Neural cell (in vitro differentiated cells): ENCODE results near the gene CDH20. TPM values are rescaled to one million over a fixed set of nuclear protein-coding genes. Genes with fewer than 3 reads are reported as not detected.

Experiments used
- H2AFZ ChIP-seq: fragments of 200-600, 300-800 bp; sonication (generic), shearing (Covaris generic); 2 replicates; pipeline ENCODE4 v1.6.0; 2014; ENCODE audit warnings: low read depth, mild to moderate bottlenecking, antibody characterized with exemption, low read length, moderate library complexity
- H3F3A ChIP-seq: fragments of 200-600 bp; shearing (Covaris generic); 2 replicates; pipeline ENCODE4 v1.6.1; 2016; ENCODE audit warnings: mild to moderate bottlenecking, moderate library complexity, mixed read lengths, antibody characterized with exemption, low read length; ENCODE audit not compliant: insufficient read depth, poor library complexity, severe bottlenecking
- H3K27ac ChIP-seq: fragments of 200-600, 300-800 bp; sonication (generic), shearing (Covaris generic); 2 replicates; pipeline ENCODE4 v1.5.1; 2014; ENCODE audit warnings: mild to moderate bottlenecking, low read length, moderate library complexity
- H3K27me3 ChIP-seq: fragments of 300-800, 200-600 bp; sonication (generic), shearing (Covaris generic); 2 replicates; pipeline ENCODE4 v1.6.0; 2014; ENCODE audit warnings: mild to moderate bottlenecking, low read depth, low read length, moderate library complexity; ENCODE audit not compliant: insufficient read depth
- H3K36me3 ChIP-seq: fragments of 300-800, 200-600 bp; sonication (generic), shearing (Covaris generic); 2 replicates; pipeline ENCODE4 v1.5.1; 2014; ENCODE audit warnings: mild to moderate bottlenecking, antibody characterized with exemption, low read length, moderate library complexity; ENCODE audit not compliant: insufficient read depth
- H3K4me2 ChIP-seq: fragments of 300-800, 200-600 bp; sonication (generic), shearing (Covaris generic); 2 replicates; pipeline ENCODE4 v1.6.0; 2014; ENCODE audit warnings: mild to moderate bottlenecking, low read length
- H3K4me3 ChIP-seq: fragments of 300-800, 200-600 bp; sonication (generic), shearing (Covaris generic); 2 replicates; pipeline ENCODE4 v1.5.1; 2014; ENCODE audit warnings: mild to moderate bottlenecking, low read length, moderate library complexity
- H3K79me2 ChIP-seq: fragments of 200-600 bp; shearing (Covaris generic); replicated peaks from 2 replicates; pipeline ENCODE4 v1.6.0; 2014; ENCODE audit warnings: mild to moderate bottlenecking, low read length, moderate library complexity; ENCODE audit not compliant: insufficient read depth
- H3K9ac ChIP-seq: fragments of 300-800, 200-600 bp; sonication (generic), shearing (Covaris generic); 2 replicates; pipeline ENCODE4 v1.6.1; 2016; ENCODE audit warnings: mild to moderate bottlenecking, low read length, mixed read lengths
- H3K9me2 ChIP-seq: fragments of 200-600 bp; shearing (Covaris generic); 2 replicates; pipeline ENCODE4 v1.6.1; 2016; ENCODE audit warnings: mild to moderate bottlenecking, low read length, mixed read lengths; ENCODE audit not compliant: insufficient read depth
- H3K9me3 ChIP-seq: fragments of 200-600, 300-800 bp; sonication (generic), shearing (Covaris generic); 2 replicates; pipeline ENCODE4 v1.6.1; 2016; ENCODE audit warnings: mild to moderate bottlenecking, mixed run types, low read length, moderate library complexity, mixed read lengths
- H4K20me1 ChIP-seq: fragments of 200-600 bp; shearing (Covaris generic); 2 replicates; pipeline ENCODE4 v1.6.1; 2016; ENCODE audit warnings: mild to moderate bottlenecking, mixed run types; ENCODE audit not compliant: insufficient read depth
- EP300 ChIP-seq: fragments of 450-650 bp; conservative IDR thresholded peaks from 2 replicates; pipeline ENCODE4 v1.6.1; 2014; ENCODE audit warnings: antibody characterized with exemption, mild to moderate bottlenecking, moderate library complexity; ENCODE audit not compliant: poor library complexity, severe bottlenecking
- EZH2 ChIP-seq: fragments of 200-600, 300-800 bp; shearing (Covaris generic), sonication (generic); IDR thresholded peaks from 2 replicates; pipeline ENCODE4 v1.6.1; 2014; ENCODE audit warnings: antibody characterized with exemption, low read length, borderline replicate concordance, mild to moderate bottlenecking; ENCODE audit not compliant: insufficient read depth, poor library complexity, severe bottlenecking
- MXI1 ChIP-seq: fragments of 450-650 bp; conservative IDR thresholded peaks from 2 replicates; pipeline ENCODE4 v1.6.1; 2014; ENCODE audit warnings: antibody characterized with exemption, mild to moderate bottlenecking; ENCODE audit not compliant: poor library complexity, severe bottlenecking
- POLR2AphosphoS5 ChIP-seq: IDR thresholded peaks from 2 replicates; pipeline ENCODE4 v1.6.1; 2012
- RAD21 ChIP-seq: fragments of 450-650 bp; conservative IDR thresholded peaks from 2 replicates; pipeline ENCODE4 v1.6.1; 2014; ENCODE audit warnings: antibody characterized with exemption, mild to moderate bottlenecking, moderate library complexity
- SMC3 ChIP-seq: fragments of 450-650 bp; conservative IDR thresholded peaks from 2 replicates; pipeline ENCODE4 v1.6.1; 2014; ENCODE audit warnings: antibody characterized with exemption, mild to moderate bottlenecking, moderate library complexity; ENCODE audit not compliant: poor library complexity
- TAF1 ChIP-seq: IDR thresholded peaks from 2 replicates; pipeline ENCODE4 v1.6.1; 2012; ENCODE audit warnings: low read depth
- polyA plus RNA-seq: library from polyadenylated mRNA; depleted of rRNA; stranded (reverse); fragments of >200 nt; gene quantifications from 2 replicates; pipeline ENCODE4 v1.2.3, GENCODE V29; 2014
- TF ChIP-seq, protein P1 (sequence below): IDR thresholded peaks from 2 replicates; pipeline ENCODE4 v1.6.1; 2012; ENCODE audit warnings: borderline replicate concordance
- TF ChIP-seq, protein P2 (sequence below): fragments of 450-650 bp; IDR thresholded peaks from 2 replicates; pipeline ENCODE4 v1.5.1; 2014; ENCODE audit warnings: antibody characterized with exemption, mild to moderate bottlenecking, moderate library complexity; ENCODE audit not compliant: poor library complexity, severe bottlenecking

CDH20 gene
- polyA plus RNA-seq, 1 donor from 2014 or later = 1.7 TPM

- TF ChIP-seq RAD21 = peak; percentile 96
Measured at GRCh38 chr18:61502472-61502871, 169.2 kb downstream of the CDH20 start (continued).

- H3K79me2 ChIP-seq = no peaks in the 10 kb centered on the region
- H3K4me3 ChIP-seq = no peak overlapping the region
- no peaks in the 10 kb centered on the region for H3K9me2 ChIP-seq
- H4K20me1 ChIP-seq = no peaks in the 10 kb centered on the region
- H3K27me3 ChIP-seq = no peaks in the 10 kb centered on the region
- no peak overlapping the region for H3K4me2 ChIP-seq
- H3K36me3 ChIP-seq = no peaks in the 10 kb centered on the region
- no peaks in the 10 kb centered on the region for H3F3A ChIP-seq
- no peak overlapping the region for H3K9ac ChIP-seq
- H3K9me3 ChIP-seq = no peaks in the 10 kb centered on the region
- no peak overlapping the region for H3K27ac ChIP-seq
- no peak for TF ChIP-seq POLR2AphosphoS5
- no peak for TF ChIP-seq EZH2
- TF ChIP-seq, protein P1, sequence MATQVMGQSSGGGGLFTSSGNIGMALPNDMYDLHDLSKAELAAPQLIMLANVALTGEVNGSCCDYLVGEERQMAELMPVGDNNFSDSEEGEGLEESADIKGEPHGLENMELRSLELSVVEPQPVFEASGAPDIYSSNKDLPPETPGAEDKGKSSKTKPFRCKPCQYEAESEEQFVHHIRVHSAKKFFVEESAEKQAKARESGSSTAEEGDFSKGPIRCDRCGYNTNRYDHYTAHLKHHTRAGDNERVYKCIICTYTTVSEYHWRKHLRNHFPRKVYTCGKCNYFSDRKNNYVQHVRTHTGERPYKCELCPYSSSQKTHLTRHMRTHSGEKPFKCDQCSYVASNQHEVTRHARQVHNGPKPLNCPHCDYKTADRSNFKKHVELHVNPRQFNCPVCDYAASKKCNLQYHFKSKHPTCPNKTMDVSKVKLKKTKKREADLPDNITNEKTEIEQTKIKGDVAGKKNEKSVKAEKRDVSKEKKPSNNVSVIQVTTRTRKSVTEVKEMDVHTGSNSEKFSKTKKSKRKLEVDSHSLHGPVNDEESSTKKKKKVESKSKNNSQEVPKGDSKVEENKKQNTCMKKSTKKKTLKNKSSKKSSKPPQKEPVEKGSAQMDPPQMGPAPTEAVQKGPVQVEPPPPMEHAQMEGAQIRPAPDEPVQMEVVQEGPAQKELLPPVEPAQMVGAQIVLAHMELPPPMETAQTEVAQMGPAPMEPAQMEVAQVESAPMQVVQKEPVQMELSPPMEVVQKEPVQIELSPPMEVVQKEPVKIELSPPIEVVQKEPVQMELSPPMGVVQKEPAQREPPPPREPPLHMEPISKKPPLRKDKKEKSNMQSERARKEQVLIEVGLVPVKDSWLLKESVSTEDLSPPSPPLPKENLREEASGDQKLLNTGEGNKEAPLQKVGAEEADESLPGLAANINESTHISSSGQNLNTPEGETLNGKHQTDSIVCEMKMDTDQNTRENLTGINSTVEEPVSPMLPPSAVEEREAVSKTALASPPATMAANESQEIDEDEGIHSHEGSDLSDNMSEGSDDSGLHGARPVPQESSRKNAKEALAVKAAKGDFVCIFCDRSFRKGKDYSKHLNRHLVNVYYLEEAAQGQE = no peak
- TF ChIP-seq SMC3 = no peak
- TF ChIP-seq, protein P2, sequence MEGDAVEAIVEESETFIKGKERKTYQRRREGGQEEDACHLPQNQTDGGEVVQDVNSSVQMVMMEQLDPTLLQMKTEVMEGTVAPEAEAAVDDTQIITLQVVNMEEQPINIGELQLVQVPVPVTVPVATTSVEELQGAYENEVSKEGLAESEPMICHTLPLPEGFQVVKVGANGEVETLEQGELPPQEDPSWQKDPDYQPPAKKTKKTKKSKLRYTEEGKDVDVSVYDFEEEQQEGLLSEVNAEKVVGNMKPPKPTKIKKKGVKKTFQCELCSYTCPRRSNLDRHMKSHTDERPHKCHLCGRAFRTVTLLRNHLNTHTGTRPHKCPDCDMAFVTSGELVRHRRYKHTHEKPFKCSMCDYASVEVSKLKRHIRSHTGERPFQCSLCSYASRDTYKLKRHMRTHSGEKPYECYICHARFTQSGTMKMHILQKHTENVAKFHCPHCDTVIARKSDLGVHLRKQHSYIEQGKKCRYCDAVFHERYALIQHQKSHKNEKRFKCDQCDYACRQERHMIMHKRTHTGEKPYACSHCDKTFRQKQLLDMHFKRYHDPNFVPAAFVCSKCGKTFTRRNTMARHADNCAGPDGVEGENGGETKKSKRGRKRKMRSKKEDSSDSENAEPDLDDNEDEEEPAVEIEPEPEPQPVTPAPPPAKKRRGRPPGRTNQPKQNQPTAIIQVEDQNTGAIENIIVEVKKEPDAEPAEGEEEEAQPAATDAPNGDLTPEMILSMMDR = no peak
- TF ChIP-seq EP300 = no peak
- no peak for TF ChIP-seq MXI1
- TF ChIP-seq TAF1 = no peak
- H2AFZ ChIP-seq = no peak overlapping the region
Measured at GRCh38 chr18:61503688-61504087, 170.5 kb downstream of the CDH20 start.

DNA sequence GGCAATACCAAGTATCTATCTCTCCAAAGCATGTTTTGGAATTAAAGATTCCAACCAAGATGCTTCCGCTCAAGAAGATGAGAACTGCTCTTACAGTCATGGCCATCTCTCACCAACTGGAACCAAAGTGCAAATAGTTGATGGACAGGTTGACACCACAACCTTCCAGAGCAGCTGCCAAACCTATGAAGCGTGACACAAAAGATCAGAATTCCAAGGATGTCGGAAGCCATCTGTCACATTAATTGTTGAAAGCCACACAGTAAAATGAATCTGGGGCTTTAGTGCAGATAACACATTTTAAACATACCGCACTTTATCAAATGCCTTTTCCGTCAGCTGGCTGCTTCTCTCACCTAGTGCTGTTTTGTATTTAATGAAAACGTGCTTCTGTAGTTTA is 195.7 kb downstream of the CDH20 start:
- H3K9me2 ChIP-seq = no peaks in the 10 kb centered on the region
- TF ChIP-seq, protein P1 = peak; percentile 74
- TF ChIP-seq EP300 (peak; percentile 86), SMC3 (no peak), EZH2 (no peak), MXI1 (no peak), RAD21 (no peak), POLR2AphosphoS5 (peak; percentile 60), TAF1 (no peak)
- no peak overlapping the region for H3K27ac ChIP-seq
- H3K4me3 ChIP-seq = peak overlapping the region; percentile 11
- no peaks in the 10 kb centered on the region for H4K20me1 ChIP-seq
- no peak overlapping the region for H3K4me2 ChIP-seq
- no peak overlapping the region for H3K9ac ChIP-seq
- no peaks in the 10 kb centered on the region for H3K36me3 ChIP-seq
- peaks cover 4% of the 10 kb centered on the region for H3F3A ChIP-seq
- no peak overlapping the region for H2AFZ ChIP-seq
- no peaks in the 10 kb centered on the region for H3K9me3 ChIP-seq
- no peaks in the 10 kb centered on the region for H3K79me2 ChIP-seq
- no peaks in the 10 kb centered on the region for H3K27me3 ChIP-seq
